Measurements from ENCODE around the gene GAS2L3.

DNA sequence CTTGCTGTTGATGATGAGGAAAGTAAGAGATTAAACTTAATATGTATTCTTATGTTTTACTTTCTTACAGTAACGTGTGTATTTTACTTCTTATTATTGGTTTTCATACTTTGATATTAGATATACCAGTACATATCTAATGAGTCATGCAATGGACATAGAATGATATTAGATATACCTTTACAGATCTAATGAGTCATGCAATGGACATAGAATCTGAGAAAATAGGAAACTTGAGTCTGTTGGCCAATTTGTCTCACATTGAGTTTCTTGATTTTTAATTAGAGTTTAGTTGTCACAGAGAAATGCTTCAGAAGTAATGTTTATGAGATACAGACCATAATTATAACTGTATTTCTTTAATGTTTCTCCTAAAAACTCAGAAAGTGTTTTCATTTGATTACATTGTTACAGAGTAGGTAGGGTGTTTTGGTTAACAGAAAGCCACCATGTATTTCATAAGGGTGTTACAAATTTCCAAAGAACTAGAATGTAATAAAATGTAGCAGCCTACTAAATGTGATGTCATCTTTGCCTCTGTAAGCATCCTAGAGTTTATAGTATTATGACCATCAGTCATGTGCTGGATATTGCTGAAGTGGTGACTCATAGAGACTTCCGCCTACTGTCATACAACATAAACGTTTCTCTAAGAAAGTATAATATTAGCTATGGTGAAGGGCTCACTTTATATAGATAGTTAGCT, 3.0 kb downstream of the GAS2L3 start:
- TF ChIP-seq EZH2 (IDR thresholded peaks at IDR 0.05; ENCODE audit: borderline replicate concordance, low read length) (no peak), CTCF (conservative IDR thresholded peaks at IDR 0.05 in 1 of 2, IDR thresholded peaks at IDR 0.05 in 1 of 2; ENCODE audit: extremely low read depth in 1 of 2, insufficient read depth in 1 of 2, low read depth in 1 of 2, low read length in 2 of 2) (no peak)

All from mammary epithelial cell (primary cell).